Epithelial cell of prostate (primary cell): ENCODE measurements around the gene MAPK8IP1.

ENCODE experiments used
- DNase-seq: peaks from one replicate; pipeline ENCODE4 v3.0.0-alpha.2; 2011; ENCODE audit warnings: low read depth, low spot score
- H3K27ac ChIP-seq: fragments of 450-650 bp; 2 replicates; pipeline ENCODE4 v1.5.1; 2017; ENCODE audit warnings: mild to moderate bottlenecking

The MAPK8IP1 gene

GRCh38 chr11:45933846-45934579 is 48.6 kb downstream of the MAPK8IP1 start:
- H3K27ac ChIP-seq: peak overlapping the region; percentile 42
- no peak for DNase-seq

GRCh38 chr11:45934580-45935318 is 49.3 kb downstream of the MAPK8IP1 start:
- peak overlapping the region; percentile 42 for H3K27ac ChIP-seq
- DNase-seq: peak; percentile 34

DNA sequence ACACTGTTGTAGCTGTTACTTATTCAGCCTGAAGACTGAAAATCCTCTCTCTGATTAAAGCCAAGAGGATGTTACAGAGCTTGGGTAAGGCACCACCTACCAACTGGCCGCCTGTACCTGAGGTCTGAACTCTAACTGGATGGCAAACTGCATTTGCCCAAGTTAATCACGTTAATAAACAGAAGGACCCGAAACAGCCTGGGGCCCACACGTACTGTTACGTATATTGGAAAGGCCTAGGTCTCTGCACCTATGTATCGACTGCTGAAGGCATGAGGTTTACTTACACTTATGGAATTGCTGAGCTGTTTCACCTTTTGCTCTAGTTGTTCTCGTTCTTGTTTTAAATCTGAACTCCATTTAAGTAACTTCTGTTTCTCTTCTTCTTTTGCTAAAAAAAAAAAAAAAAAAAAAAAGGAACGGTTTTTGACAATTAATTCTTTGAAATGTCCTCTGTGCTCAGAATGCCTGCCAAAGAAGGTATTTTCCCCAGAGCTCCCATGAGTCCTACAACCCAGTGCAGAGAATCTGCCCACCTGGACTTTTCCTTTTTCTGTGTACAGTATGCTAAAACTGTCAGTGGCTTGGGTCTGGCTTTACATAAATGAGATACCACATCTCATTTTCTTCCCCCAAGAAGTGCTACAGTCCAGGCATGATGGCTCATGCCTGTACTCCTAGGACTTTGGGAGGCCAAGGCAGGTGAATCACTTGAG is 50.1 kb downstream of the MAPK8IP1 start:
- no peak for DNase-seq
- H3K27ac ChIP-seq: peak overlapping the region; percentile 42

GRCh38 chr11:45936511-45937054 is 51.1 kb downstream of the MAPK8IP1 start:
- no peak for DNase-seq
- H3K27ac ChIP-seq: peak overlapping the region; percentile 19

GRCh38 chr11:45937916-45938315 is 52.5 kb downstream of the MAPK8IP1 start:
- no peak overlapping the region for H3K27ac ChIP-seq
- no peak for DNase-seq

GRCh38 chr11:45939836-45940235 is 54.4 kb downstream of the MAPK8IP1 start:
- DNase-seq: no peak
- no peak overlapping the region for H3K27ac ChIP-seq

- DNase-seq: no peak
These were observed 55.8 kb downstream of the MAPK8IP1 start for GRCh38 chr11:45941285-45941684.

DNA sequence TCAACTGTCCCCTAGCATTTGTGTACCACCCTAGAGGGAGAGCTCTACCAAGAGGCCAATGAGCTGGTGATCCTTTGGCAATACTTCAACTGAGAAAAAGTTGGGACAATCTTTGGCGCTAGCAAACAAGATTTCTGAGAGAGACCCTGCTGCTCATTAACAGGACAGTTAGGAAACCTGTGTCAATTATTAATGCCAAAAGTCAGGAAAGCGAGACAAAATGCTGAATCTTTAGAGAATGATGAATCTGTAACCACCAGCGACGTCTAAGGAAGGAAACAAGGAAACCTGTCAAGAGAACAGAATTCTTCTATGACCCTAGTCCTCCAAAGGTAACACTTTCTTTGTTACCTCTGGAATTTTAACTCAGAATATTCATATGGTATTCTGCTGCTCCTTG is 56.9 kb downstream of the MAPK8IP1 start:
- H3K27ac ChIP-seq: no peak overlapping the region
- DNase-seq: no peak

More at GRCh38 chr11:45941285-45941684, 55.8 kb downstream of the MAPK8IP1 start:
- no peak overlapping the region for H3K27ac ChIP-seq

DNA sequence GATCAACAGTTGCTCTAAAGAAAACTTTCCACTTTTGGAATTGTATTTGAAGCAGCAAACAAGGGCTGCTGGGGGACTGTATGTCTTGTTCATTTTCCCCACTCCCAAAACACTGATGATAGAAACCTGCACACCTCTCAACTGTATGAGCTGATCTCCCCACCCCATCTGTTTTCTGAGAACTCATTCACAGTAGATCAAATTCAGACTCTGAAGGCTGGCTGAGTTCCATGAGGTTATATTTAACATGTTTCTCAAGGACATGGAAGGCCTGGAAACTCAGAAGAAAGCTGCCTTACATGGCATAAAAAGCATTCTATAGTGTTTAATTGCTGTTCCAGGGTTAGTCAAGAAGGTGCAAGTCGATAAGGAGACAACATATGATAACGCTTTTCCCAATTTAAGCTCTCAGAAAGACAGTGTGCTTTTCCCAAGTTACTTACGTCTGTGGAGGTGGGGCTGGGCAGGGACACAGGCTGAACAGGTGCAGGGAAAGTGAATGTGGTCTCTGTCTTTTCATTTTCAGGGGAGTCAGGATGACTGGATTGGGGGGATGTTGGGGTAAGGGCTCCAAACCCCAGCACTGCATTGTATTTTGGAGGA is 60.0 kb downstream of the MAPK8IP1 start:
- DNase-seq: no peak

GRCh38 chr11:45947885-45948284 is 62.4 kb downstream of the MAPK8IP1 start:
- no peak for DNase-seq

More for the DNA sequence above, 60.0 kb downstream of the MAPK8IP1 start:
- no peak overlapping the region for H3K27ac ChIP-seq

GRCh38 chr11:45948356-45948755 is 62.9 kb downstream of the MAPK8IP1 start:
- no peak overlapping the region for H3K27ac ChIP-seq
- no peak for DNase-seq

More at GRCh38 chr11:45947885-45948284, 62.4 kb downstream of the MAPK8IP1 start:
- no peak overlapping the region for H3K27ac ChIP-seq

DNA sequence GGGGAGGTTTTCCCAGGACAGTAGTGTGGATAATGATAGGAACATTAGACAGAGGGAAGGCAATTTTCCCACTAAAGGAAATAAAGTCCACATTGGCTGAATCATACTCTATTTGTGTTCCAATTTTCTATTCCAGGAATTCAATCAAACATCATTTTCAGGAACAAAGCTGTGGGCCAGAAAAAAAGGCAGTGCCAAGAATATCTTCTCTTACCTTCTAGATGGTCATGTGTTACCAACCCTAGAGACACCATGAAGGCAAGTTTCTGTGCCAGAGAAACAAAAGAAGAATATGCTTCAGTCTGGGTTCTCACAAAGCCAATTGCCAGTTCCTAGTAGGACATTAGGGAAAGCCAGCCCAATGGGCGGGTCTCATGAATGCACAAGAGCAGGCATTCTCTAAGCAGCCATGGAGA is 64.5 kb downstream of the MAPK8IP1 start:
- no peak overlapping the region for H3K27ac ChIP-seq
- no peak for DNase-seq
